Fibroblast of lung (primary cell): ENCODE measurements around the gene ADGRG3.

Source experiments
- CTCF ChIP-seq, 2 donors: IDR thresholded peaks in 1 of 2; conservative IDR thresholded peaks in 1 of 2; 1 replicate in 1 of 2; 2 replicates in 1 of 2; pipeline ENCODE4 v1.5.1; 2011 to 2012; ENCODE audit warnings: low read length in 2 of 2, control low read depth in 1 of 2, inconsistent platforms in 1 of 2, low read depth in 1 of 2, mild to moderate bottlenecking in 1 of 2
- EZH2 ChIP-seq: IDR thresholded peaks from 2 replicates; pipeline ENCODE4 v1.5.1; 2012; ENCODE audit warnings: low read length, control low read depth, mild to moderate bottlenecking; ENCODE audit errors: missing control alignments

GRCh38 chr16:57727610-57728009 is 59.5 kb downstream of the ADGRG3 start:
- TF ChIP-seq CTCF (conservative IDR thresholded peaks at IDR 0.05 in 1 of 2, IDR thresholded peaks at IDR 0.05 in 1 of 2; ENCODE audit: low read depth in 1 of 2, low read length in 2 of 2) (no peak), EZH2 (no peak)
